Activated CD8-positive, alpha-beta memory T cell treated with anti-CD3 and anti-CD28 coated beads, Interleukin-2, amount 50 U/mL, for 1 hour (primary cell): ENCODE measurements around the gene CREB3L1.

ENCODE experiments used
- DNase-seq: peaks from one replicate; pipeline ENCODE4 v3.0.0-alpha.2; 2020; ENCODE audit errors: extremely low read depth

Gene CREB3L1

GRCh38 chr11:46342239-46342638 lies 64.8 kb downstream of the CREB3L1 start:
- DNase-seq: no peak

DNA sequence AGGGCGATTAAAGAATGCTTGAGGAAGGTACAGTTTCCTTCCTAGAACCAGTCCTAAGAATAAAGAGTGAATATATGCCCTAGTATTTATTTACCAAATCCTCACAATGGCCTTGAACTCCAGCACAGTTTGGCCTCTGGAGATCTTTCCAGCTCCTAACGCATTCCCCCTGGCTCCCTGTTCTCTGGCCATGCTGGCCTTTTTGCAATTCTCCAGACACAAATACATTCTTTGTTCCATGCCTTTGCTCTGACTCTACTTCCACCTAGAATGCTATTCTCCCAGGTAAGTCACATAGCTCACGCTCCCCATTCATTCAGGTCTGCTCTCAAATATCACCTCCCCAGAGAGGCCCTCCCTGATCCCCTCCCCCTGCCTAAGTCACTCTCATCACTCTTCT lies 66.1 kb downstream of the CREB3L1 start:
- DNase-seq: no peak

DNA sequence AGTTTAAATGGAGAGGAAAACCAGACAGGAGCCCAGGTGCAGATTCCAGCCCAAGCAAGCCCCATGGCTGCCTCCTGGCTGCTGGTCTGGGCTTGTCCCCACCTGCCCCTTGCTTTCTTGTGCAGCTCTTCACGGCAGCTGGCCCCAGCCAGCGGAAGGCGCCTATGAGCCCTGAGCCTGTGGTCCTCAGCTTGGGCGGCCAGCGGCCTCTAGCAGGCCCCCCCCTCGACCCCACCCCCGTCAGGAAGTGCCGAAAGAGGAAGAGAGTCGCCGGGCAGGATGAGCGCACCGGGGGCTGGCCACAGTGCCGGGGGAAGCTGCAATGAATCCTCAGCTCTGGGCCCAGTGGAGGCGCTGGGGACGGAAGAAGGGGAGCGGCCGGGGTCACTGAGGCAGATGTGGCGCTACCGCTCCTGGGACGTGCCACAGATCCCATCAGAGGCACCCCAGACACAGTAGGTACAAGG lies 67.7 kb downstream of the CREB3L1 start:
- no peak for DNase-seq

GRCh38 chr11:46345881-46346484 lies 68.5 kb downstream of the CREB3L1 start:
- no peak for DNase-seq

DNA sequence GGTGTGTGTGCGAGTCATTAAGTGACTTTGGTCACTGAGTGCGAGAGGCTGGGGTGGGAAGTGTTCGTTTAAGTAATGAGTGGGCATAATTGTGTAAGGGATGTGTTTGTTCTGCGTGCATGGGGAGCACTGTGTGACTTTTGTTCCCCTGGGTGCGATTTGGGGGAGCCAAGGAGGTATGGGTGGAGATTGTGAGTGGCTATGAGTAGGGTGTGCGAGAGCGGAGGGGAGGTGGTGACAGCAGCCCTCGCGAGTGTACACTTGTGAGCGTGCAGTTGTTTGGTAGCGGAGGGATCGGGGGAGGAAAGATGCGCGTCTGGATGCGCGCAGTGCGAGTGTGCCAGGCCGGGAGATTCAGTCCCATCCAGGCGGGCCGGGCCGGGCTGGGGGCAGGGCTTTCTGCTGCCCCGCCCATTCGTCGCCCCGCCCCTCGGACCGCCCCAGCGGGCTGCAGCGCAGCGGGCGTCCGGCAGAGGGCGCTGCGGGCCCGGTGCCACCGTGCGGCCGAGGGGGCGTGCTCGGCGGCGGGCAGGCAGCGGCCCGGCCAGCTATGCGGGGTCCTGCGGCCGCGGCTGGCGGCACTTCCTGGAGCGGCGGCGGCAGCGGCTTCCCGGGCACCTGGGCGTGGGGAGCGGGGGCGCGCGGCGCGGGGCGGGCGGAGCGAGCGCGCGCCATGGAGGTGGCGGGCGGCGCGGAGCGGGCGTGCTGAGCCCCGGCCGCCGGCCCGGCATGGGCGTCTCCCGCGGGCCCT lies 69.6 kb downstream of the CREB3L1 start, which contains the start of gene DGKZ:
Gene DGKZ, plus strand, starts transcription at position 578 of the 751 bp plus-strand sequence. CDS start 197 bp downstream, outside the sequence.
- peak; percentile 57 for DNase-seq

DNA sequence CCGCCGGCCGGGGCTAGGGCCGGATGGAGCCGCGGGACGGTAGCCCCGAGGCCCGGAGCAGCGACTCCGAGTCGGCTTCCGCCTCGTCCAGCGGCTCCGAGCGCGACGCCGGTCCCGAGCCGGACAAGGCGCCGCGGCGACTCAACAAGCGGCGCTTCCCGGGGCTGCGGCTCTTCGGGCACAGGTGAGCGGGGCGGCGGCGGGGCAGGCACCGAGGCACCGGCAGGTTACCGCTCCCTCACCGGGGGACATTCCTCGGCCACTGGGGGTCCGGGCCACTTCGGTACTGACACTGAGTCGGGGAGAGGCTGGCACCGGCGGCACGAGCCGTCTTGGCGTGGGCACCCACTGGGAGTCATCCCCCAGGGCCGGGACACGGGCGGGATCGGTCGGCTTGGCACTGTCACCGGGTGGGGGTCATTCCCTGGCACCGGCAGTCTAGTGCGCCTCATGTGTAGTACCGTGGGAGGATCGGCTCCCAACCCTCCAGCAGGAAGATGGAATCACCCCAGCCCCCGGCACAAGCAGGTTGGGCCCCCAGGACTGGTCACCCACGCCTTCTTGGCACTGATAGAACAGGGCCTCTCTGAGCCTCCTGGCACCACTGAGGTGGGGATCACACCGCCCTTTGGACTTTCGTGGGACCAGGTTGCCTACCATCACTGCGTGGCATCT lies 70.3 kb downstream of the CREB3L1 start:
- DNase-seq: no peak

DNA sequence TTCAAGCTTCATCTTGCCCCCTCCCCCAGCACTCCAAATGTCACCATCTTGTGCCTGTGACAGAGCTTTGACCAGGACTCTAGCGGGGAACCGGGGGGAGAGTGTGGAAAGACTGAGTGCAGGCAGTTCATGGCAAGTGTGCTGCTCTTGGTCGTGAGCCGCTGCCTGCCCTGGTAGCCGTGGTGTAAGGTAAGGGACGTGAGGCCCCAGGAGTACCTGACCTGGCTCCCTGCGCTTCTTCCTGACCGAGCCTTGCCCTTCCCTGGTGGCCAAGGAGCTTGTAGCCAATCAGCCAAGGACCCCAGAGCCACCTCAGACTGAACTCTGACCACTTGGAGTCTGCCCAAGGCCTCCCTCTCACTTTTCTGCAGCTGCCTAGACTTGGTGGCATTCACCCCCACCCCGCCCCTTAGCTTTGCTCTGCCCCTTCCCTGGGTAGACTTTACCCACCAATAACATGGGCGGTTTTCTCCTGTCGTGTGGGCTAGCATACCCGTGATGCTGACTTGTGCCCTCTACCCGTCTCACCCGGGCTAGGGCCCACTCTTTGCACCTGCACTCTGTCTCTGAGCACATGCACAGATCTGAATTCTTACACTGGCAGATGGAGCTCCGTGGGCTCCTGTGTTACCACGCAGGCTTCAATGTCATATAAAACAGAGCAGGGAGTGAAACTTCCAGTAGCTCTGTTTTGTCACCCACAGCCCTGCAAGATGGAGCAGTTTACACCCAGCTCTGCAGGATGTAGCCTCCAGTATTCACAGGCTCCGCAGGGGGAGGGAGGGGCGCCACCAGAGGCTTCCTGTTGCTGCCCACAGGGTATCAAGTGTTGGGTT lies 71.3 kb downstream of the CREB3L1 start:
- DNase-seq: no peak

DNA sequence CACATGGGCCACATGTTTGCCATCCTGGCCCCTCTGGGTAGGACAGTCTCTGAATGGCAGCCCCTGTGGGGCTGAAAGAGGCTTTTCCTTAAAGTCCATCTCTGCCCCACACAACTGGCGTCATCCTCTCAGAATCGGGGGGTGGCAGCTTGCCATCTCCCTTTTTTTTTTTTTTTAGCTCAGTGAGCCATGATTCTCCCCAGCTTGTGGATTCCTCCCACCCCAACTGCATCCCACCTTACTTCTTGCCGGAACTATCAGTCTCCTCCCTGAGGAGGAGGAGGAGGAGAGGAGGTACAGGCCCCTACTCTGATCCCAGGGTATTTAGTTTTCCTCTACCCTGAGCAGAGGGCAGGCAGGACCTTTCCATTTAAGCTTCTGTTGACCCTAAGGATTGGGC lies 73.2 kb downstream of the CREB3L1 start:
- DNase-seq: no peak

DNA sequence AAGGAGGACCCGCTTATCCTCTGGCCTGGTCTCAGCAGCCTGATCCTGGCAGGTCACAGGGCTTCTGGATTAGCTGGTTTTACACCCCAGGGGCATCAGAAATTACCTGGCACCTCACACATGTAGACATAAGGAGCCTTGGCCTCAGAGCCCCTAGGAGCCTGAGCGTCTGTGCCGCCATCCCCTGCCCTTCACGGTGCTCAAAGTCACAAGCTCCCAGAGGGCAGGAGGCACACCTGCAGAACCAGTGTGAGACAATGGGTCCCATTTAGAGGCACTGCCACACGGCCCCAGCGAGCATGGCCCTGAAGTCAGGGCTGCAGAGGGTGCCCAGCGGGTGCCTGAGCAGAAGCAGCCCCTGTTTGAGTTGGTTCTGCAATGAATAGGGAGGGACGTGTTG lies 73.7 kb downstream of the CREB3L1 start:
- no peak for DNase-seq

DNA sequence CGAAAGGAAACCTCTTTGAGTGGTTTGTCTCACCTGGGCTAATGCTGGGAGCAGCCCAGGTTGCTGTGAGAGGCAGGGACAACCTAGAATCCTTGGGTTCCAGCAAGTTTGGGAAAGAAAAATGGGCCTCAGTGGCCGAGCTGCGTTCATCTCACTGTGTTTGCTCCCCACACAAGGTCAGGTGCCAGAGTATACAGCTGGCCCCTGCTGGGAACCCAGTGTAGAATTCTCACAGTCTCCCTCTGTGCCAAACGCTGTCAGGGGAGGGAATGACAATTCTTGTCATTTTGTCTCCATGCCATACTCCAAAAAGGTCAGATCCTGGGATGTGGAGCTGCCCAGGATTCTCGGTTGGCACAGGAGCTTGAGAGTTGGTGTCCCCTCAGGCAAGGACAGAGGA lies 74.1 kb downstream of the CREB3L1 start:
- no peak for DNase-seq

- DNase-seq: peak; percentile 69
Measured at GRCh38 chr11:46352063-46352841, 74.8 kb downstream of the CREB3L1 start.

DNA sequence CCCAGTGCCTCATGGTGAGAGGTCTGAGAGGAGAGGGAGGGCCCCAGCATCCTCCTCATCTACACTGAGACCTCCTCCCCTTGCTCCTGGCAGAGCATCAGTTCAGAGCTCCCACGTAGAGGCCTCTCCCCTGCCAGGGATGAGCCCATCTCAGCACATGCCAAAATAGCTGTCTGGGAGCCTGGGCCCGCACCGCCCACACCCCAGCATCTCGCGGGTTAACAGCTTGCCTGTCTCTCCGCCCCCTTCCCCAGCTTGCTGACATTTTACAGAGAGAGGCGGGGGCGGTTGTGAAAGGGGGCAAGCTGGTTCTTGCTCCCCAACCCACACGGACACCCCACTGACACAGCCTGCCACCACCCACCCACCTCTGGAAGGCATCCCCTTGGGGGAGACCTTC lies 76.2 kb downstream of the CREB3L1 start:
- DNase-seq: no peak

GRCh38 chr11:46356924-46357482 lies 79.5 kb downstream of the CREB3L1 start:
- DNase-seq: no peak

GRCh38 chr11:46357483-46357936 lies 80.0 kb downstream of the CREB3L1 start:
- DNase-seq: no peak

GRCh38 chr11:46359953-46360352 lies 82.5 kb downstream of the CREB3L1 start:
- DNase-seq: no peak

DNA sequence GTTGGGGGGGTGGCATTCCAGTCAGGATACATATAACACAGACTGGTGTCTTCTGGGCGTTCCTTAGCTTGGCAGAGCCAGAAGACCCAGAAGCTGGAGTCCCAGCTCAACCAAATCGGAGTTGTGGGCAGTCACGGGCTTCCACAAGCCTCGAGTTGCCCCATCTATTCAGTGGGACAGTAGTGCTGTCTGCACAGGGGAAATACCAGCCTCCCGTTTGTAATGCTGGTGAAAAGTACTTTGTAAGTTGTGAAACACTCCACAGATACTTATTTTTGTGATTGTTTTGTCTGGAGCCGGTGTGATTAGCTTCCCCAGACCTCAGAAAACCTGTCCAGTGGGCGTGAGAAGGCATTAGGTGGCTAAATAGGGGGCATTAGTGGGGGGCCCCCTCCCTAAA lies 83.4 kb downstream of the CREB3L1 start:
- no peak for DNase-seq

DNA sequence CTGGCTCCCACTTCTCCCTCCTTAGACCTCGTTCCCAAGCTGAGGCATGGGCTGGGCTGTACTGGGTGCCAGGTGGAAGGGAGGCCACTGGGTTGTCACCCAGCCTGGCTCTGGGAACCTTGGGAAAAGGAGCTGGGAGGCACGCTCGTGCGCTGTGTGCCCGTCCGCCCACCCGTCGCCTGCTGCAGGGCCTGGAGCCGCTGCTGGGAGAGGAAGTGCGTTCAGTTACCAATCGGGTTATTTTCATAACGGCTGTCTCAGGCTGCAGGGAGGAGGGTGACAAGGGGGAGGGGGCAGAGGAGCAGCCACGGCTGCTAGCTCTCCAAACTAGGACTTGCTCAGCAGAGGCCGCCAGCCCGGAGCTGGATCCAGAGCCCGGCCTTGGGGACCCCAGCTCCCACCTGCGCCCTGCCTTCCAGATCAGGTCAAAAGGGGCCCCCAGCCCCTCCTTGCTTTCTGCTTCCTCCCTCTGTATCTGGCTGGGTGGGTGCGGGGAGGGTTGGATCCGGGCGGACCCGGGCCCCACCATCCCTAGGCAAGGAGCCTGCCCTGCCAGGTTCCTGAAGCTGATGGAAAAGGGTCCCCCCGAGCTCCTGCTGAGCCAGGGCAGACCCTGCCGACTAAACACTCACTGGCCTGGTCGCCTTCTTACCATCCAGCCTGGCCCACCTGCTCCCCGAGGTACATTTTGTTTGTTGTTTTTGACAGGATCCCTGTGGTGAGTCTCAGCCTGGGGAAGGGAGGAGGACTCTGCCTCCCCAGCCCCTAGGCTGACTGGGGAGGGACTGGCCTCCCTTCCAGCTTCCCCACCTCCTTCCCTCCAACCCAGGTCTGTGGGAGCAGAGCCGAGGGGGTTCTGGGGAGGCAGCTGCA lies 84.1 kb downstream of the CREB3L1 start:
- DNase-seq: no peak

DNA sequence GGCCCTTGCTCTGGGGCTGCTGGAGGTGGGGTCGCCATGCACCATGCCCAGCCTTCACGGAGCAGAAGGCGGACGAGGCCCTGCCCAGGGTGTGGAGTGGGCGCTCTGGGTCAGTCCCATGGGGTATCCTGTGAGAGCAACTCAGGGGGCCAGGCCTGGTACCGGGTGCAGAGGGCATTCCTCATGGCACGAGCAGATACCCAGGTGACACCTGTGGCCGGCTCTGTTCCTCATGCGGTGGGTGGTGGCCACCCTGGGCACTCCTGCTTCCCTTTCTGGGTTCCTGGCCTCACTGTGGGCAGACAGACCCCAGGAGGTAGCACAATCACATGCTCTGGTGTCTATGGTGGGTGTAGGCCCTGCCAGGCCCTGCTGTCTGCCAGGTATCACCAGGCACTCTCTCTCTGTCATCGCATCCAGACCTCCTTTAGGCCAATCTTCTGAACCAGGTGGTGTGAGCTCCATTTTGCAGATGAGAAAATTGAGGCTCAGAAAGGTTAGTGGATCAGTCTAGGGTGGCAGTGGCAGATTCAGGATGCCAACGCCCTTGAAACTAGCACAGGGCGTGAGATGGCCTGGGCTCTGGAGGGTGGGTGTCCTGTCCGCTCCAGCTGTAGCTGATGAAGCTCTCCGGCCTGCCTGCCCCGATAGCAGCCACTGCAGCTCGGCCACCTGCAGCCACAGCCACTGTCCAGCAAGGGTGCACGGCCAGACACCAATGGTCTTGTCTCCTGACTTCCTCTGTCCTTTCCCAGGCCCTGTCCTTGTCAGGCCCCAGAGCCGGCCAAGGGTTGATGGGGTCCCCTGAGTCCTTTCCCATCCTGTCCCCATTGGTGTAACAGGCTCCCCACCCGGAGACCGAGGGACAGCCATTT lies 84.9 kb downstream of the CREB3L1 start:
- DNase-seq: no peak

- DNase-seq: no peak
Measured at GRCh38 chr11:46363031-46363407, 85.6 kb downstream of the CREB3L1 start.
